ENCODE measurements around the gene GRIK4.

GRIK4 gene

DNA sequence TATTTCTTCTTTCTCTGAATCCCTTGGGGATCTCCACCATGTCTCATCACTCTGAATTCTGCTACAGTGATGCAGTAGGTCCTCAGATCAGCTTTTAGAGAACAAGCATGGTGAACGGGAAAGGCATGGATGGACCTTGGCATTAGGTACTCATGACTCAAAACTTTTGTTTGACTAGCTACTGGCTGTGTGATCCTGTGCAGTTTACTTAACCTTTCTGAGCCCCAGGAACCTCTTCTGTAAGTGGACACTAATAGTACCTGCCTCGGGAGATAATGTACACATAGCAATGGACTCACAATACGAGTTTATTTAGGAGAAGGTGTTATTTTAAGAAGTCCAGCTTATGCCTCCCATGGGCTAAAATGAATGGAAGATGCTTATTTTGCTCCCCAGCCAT lies 327.7 kb downstream of the GRIK4 start:
- no peaks in the 10 kb centered on the region for H3K36me3 ChIP-seq (ENCODE audit: insufficient read depth, low read length)
- H3K9me2 ChIP-seq (replicated peaks; ENCODE audit: low read depth, low read length) = no peaks in the 10 kb centered on the region
- no peaks in the 10 kb centered on the region for H3K27me3 ChIP-seq (ENCODE audit: insufficient read depth, low read length, poor library complexity, severe bottlenecking)
- H4K20me1 ChIP-seq (ENCODE audit: insufficient read depth, low read length, poor library complexity, severe bottlenecking) = no peaks in the 10 kb centered on the region
- no peak overlapping the region for H2AFZ ChIP-seq (ENCODE audit: low read length)
- H3K9me3 ChIP-seq (ENCODE audit: insufficient read depth, low read depth, low read length) = no peaks in the 10 kb centered on the region
- H3K4me2 ChIP-seq (ENCODE audit: low read depth, low read length, poor library complexity, severe bottlenecking) = no peak overlapping the region
- H3K4me1 ChIP-seq (ENCODE audit: insufficient read depth, low read length, poor library complexity, severe bottlenecking) = no peaks in the 10 kb centered on the region
- TF ChIP-seq EZH2phosphoT487 (IDR thresholded peaks at IDR 0.05; ENCODE audit: borderline replicate concordance) = no peak
- no peak for TF ChIP-seq CTCF (conservative IDR thresholded peaks at IDR 0.05; ENCODE audit: low read length)
- no peaks in the 10 kb centered on the region for H3F3A ChIP-seq (ENCODE audit: low read depth)
- no peaks in the 10 kb centered on the region for H3K79me2 ChIP-seq (ENCODE audit: insufficient read depth, low read length)
- no peak overlapping the region for H3K9ac ChIP-seq (ENCODE audit: low read depth, low read length, poor library complexity, severe bottlenecking)
- no peak overlapping the region for H3K4me3 ChIP-seq (ENCODE audit: low read length, poor library complexity, severe bottlenecking)

- Histone ChIP-seq H3K36me3 (ENCODE audit: insufficient read depth, low read length) (no peaks in the 10 kb centered on the region), H3K4me3 (ENCODE audit: low read length, poor library complexity, severe bottlenecking) (no peak overlapping the region), H3K9me3 (ENCODE audit: insufficient read depth, low read depth, low read length) (no peaks in the 10 kb centered on the region), H3K9ac (ENCODE audit: low read depth, low read length, poor library complexity, severe bottlenecking) (no peak overlapping the region), H3K9me2 (replicated peaks; ENCODE audit: low read depth, low read length) (no peaks in the 10 kb centered on the region), H4K20me1 (ENCODE audit: insufficient read depth, low read length, poor library complexity, severe bottlenecking) (no peaks in the 10 kb centered on the region), H3F3A (ENCODE audit: low read depth) (no peaks in the 10 kb centered on the region), H3K79me2 (ENCODE audit: insufficient read depth, low read length) (no peaks in the 10 kb centered on the region), H2AFZ (ENCODE audit: low read length) (no peak overlapping the region), H3K4me1 (ENCODE audit: insufficient read depth, low read length, poor library complexity, severe bottlenecking) (no peaks in the 10 kb centered on the region), H3K27me3 (ENCODE audit: insufficient read depth, low read length, poor library complexity, severe bottlenecking) (no peaks in the 10 kb centered on the region), H3K4me2 (ENCODE audit: low read depth, low read length, poor library complexity, severe bottlenecking) (no peak overlapping the region)
- no peak for TF ChIP-seq EZH2phosphoT487 (IDR thresholded peaks at IDR 0.05; ENCODE audit: borderline replicate concordance)
- TF ChIP-seq CTCF (conservative IDR thresholded peaks at IDR 0.05; ENCODE audit: low read length) = no peak
Measured at GRCh38 chr11:120839846-120840402, 328.4 kb downstream of the GRIK4 start.

DNA sequence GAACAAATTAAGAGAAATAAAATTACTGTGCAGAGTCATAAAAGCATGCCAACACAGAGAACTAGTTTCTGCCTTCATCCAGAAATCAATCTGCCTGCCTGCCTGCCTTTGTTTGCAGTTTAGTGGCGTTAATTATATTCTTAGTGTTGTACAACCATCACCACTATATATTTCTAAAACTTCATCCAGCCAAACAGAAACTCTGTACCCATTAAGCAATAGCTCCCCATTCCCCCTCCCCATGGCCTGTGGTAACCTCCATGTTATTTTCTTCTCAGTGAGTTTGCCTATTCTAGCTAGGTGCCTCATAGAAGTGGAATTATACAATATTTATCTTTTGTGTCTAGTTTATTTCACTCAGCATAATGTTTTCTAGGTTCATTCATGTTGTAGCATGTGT lies 329.1 kb downstream of the GRIK4 start:
- no peaks in the 10 kb centered on the region for H3K79me2 ChIP-seq (ENCODE audit: insufficient read depth, low read length)
- H3K9ac ChIP-seq (ENCODE audit: low read depth, low read length, poor library complexity, severe bottlenecking) = no peak overlapping the region
- no peaks in the 10 kb centered on the region for H3K9me2 ChIP-seq (replicated peaks; ENCODE audit: low read depth, low read length)
- H3K27me3 ChIP-seq (ENCODE audit: insufficient read depth, low read length, poor library complexity, severe bottlenecking) = no peaks in the 10 kb centered on the region
- TF ChIP-seq EZH2phosphoT487 (IDR thresholded peaks at IDR 0.05; ENCODE audit: borderline replicate concordance) (no peak), CTCF (conservative IDR thresholded peaks at IDR 0.05; ENCODE audit: low read length) (no peak)
- H3F3A ChIP-seq (ENCODE audit: low read depth) = no peaks in the 10 kb centered on the region
- no peak overlapping the region for H3K4me2 ChIP-seq (ENCODE audit: low read depth, low read length, poor library complexity, severe bottlenecking)
- H3K4me1 ChIP-seq (ENCODE audit: insufficient read depth, low read length, poor library complexity, severe bottlenecking) = no peaks in the 10 kb centered on the region
- no peak overlapping the region for H2AFZ ChIP-seq (ENCODE audit: low read length)
- no peak overlapping the region for H3K4me3 ChIP-seq (ENCODE audit: low read length, poor library complexity, severe bottlenecking)
- no peaks in the 10 kb centered on the region for H4K20me1 ChIP-seq (ENCODE audit: insufficient read depth, low read length, poor library complexity, severe bottlenecking)
- no peaks in the 10 kb centered on the region for H3K9me3 ChIP-seq (ENCODE audit: insufficient read depth, low read depth, low read length)
- no peaks in the 10 kb centered on the region for H3K36me3 ChIP-seq (ENCODE audit: insufficient read depth, low read length)
